Measurements from ENCODE around the gene CDK5. TPM values are rescaled to one million over a fixed set of nuclear protein-coding genes. Genes with fewer than 3 reads are reported as not detected.

CDK5 gene
- polyA plus RNA-seq, 1 donor from 2014 or later = 88.3 TPM

GRCh38 chr7:151023232-151023631 lies 34.5 kb downstream of the CDK5 start:
- H3K27ac ChIP-seq (ENCODE audit: low read length) = no peak overlapping the region
- H3K4me2 ChIP-seq (ENCODE audit: low read length) = no peak overlapping the region
- H3K27me3 ChIP-seq (ENCODE audit: insufficient read depth, low read depth, low read length) = peaks cover 17% of the 10 kb centered on the region
- TF ChIP-seq RAD21 (conservative IDR thresholded peaks at IDR 0.05) (no peak), SMC3 (conservative IDR thresholded peaks at IDR 0.05; ENCODE audit: poor library complexity) (no peak), REST (IDR thresholded peaks at IDR 0.05; ENCODE audit: borderline replicate concordance) (no peak), MXI1 (conservative IDR thresholded peaks at IDR 0.05; ENCODE audit: poor library complexity, severe bottlenecking) (no peak)
- TF ChIP-seq, protein P1, sequence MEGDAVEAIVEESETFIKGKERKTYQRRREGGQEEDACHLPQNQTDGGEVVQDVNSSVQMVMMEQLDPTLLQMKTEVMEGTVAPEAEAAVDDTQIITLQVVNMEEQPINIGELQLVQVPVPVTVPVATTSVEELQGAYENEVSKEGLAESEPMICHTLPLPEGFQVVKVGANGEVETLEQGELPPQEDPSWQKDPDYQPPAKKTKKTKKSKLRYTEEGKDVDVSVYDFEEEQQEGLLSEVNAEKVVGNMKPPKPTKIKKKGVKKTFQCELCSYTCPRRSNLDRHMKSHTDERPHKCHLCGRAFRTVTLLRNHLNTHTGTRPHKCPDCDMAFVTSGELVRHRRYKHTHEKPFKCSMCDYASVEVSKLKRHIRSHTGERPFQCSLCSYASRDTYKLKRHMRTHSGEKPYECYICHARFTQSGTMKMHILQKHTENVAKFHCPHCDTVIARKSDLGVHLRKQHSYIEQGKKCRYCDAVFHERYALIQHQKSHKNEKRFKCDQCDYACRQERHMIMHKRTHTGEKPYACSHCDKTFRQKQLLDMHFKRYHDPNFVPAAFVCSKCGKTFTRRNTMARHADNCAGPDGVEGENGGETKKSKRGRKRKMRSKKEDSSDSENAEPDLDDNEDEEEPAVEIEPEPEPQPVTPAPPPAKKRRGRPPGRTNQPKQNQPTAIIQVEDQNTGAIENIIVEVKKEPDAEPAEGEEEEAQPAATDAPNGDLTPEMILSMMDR (IDR thresholded peaks at IDR 0.05; ENCODE audit: poor library complexity, severe bottlenecking) = no peak
- H3K36me3 ChIP-seq (ENCODE audit: insufficient read depth, low read length) = no peaks in the 10 kb centered on the region
- H3K9me3 ChIP-seq (ENCODE audit: low read length) = no peaks in the 10 kb centered on the region
- H2AFZ ChIP-seq (ENCODE audit: low read depth, low read length) = no peak overlapping the region
- no peak overlapping the region for H3K4me3 ChIP-seq (ENCODE audit: low read length)
- H3K9ac ChIP-seq (ENCODE audit: low read length) = no peak overlapping the region
- H4K20me1 ChIP-seq (ENCODE audit: insufficient read depth) = no peaks in the 10 kb centered on the region
- H3F3A ChIP-seq (ENCODE audit: insufficient read depth, low read length, poor library complexity, severe bottlenecking) = no peaks in the 10 kb centered on the region
- H3K79me2 ChIP-seq (replicated peaks; ENCODE audit: insufficient read depth, low read length) = no peaks in the 10 kb centered on the region
- no peaks in the 10 kb centered on the region for H3K9me2 ChIP-seq (ENCODE audit: insufficient read depth, low read length)

GRCh38 chr7:151020231-151020630 lies 37.5 kb downstream of the CDK5 start:
- Histone ChIP-seq H3K4me2 (ENCODE audit: low read length) (no peak overlapping the region), H3K4me3 (ENCODE audit: low read length) (no peak overlapping the region), H2AFZ (ENCODE audit: low read depth, low read length) (no peak overlapping the region), H3K27me3 (ENCODE audit: insufficient read depth, low read depth, low read length) (peaks cover 25% of the 10 kb centered on the region), H3K36me3 (ENCODE audit: insufficient read depth, low read length) (no peaks in the 10 kb centered on the region), H3K79me2 (replicated peaks; ENCODE audit: insufficient read depth, low read length) (no peaks in the 10 kb centered on the region), H3K9me2 (ENCODE audit: insufficient read depth, low read length) (no peaks in the 10 kb centered on the region), H3F3A (ENCODE audit: insufficient read depth, low read length, poor library complexity, severe bottlenecking) (no peaks in the 10 kb centered on the region), H3K9ac (ENCODE audit: low read length) (no peak overlapping the region), H3K27ac (ENCODE audit: low read length) (no peak overlapping the region), H3K9me3 (ENCODE audit: low read length) (no peaks in the 10 kb centered on the region), H4K20me1 (ENCODE audit: insufficient read depth) (no peaks in the 10 kb centered on the region)
- TF ChIP-seq MXI1 (conservative IDR thresholded peaks at IDR 0.05; ENCODE audit: poor library complexity, severe bottlenecking) (no peak), POLR2AphosphoS5 (IDR thresholded peaks at IDR 0.05) (no peak), TAF1 (IDR thresholded peaks at IDR 0.05; ENCODE audit: low read depth) (no peak), EP300 (conservative IDR thresholded peaks at IDR 0.05; ENCODE audit: poor library complexity, severe bottlenecking) (no peak), EZH2 (IDR thresholded peaks at IDR 0.05; ENCODE audit: borderline replicate concordance, insufficient read depth, low read length, poor library complexity, severe bottlenecking) (no peak), REST (IDR thresholded peaks at IDR 0.05; ENCODE audit: borderline replicate concordance) (no peak), SMC3 (conservative IDR thresholded peaks at IDR 0.05; ENCODE audit: poor library complexity) (no peak), RAD21 (conservative IDR thresholded peaks at IDR 0.05) (no peak)
- TF ChIP-seq, protein P1 (IDR thresholded peaks at IDR 0.05; ENCODE audit: poor library complexity, severe bottlenecking) = no peak
